H1 (cell line): Measurements from ENCODE around the gene SERPINE2. TPM values are rescaled to one million over a fixed set of nuclear protein-coding genes. Genes with fewer than 3 reads are reported as not detected.

ENCODE experiments used
- CTCF ChIA-PET: fragments of 300-600 bp; sonication (Branson Sonifier 250); formaldehyde crosslinking; loops from one replicate; lab custom pipeline; 2021; ENCODE audit not compliant: partially characterized antibody; lab: Charles Lee
- POLR2A ChIA-PET: fragments of 300-600 bp; sonication (Branson Sonifier 250); formaldehyde crosslinking; loops from one replicate; lab custom pipeline; 2021; ENCODE audit warnings: inconsistent platforms; ENCODE audit not compliant: partially characterized antibody; lab: Charles Lee
- DNase-seq, 2 experiments: peaks; one replicate each; pipeline versions ENCODE4 v3.0.0 to v3.0.0-alpha.2; 2010 to 2022; ENCODE audit warnings: low spot score in 2 of 2, low read depth in 1 of 2, mixed read lengths in 1 of 2
- FAIRE-seq: peaks from 2 replicates; lab custom pipeline; 2011; peaks lifted over from hg19 to GRCh38; lab: Jason Lieb, UNC
- H2AFZ ChIP-seq: 2 replicates; pipeline ENCODE4 v1.8.1; 2012; ENCODE audit warnings: low read length, inconsistent platforms
- H2AK5ac ChIP-seq: 2 replicates; pipeline ENCODE4 v1.6.1; 2013; ENCODE audit warnings: low read depth, low read length
- H2BK120ac ChIP-seq: replicated peaks from 2 replicates; pipeline ENCODE3; 2013; ENCODE audit warnings: low read depth, low read length, inconsistent platforms
- H2BK12ac ChIP-seq: 2 replicates; pipeline ENCODE4 v1.6.1; 2013; ENCODE audit warnings: low read depth, low read length
- H2BK15ac ChIP-seq: 2 replicates; pipeline ENCODE4 v1.6.1; 2013; ENCODE audit warnings: low read length
- H2BK20ac ChIP-seq: 2 replicates; pipeline ENCODE4 v1.6.1; 2013; ENCODE audit warnings: low read length
- H2BK5ac ChIP-seq: 2 replicates; pipeline ENCODE4 v1.6.1; 2013; ENCODE audit warnings: low read depth, low read length
- H3K14ac ChIP-seq: 2 replicates; pipeline ENCODE4 v1.6.1; 2013; ENCODE audit warnings: inconsistent platforms; ENCODE audit not compliant: insufficient read length
- H3K18ac ChIP-seq: 2 replicates; pipeline ENCODE4 v1.6.1; 2013; ENCODE audit warnings: low read length; ENCODE audit errors: extremely low read depth
- H3K23ac ChIP-seq: 2 replicates; pipeline ENCODE4 v1.6.1; 2013; ENCODE audit warnings: inconsistent platforms; ENCODE audit not compliant: insufficient read length
- H3K23me2 ChIP-seq: 2 replicates; pipeline ENCODE4 v1.6.1; 2013; ENCODE audit warnings: low read depth, low read length
- H3K27ac ChIP-seq: 2 replicates; pipeline ENCODE4 v1.6.1; 2011; ENCODE audit warnings: low read depth, low read length, inconsistent platforms
- H3K27me3 ChIP-seq, 4 experiments: replicated peaks in 1 of 4; 1 replicate in 1 of 4; 2 replicates in 3 of 4; pipeline versions ENCODE4 v1.6.1 to v1.8.1; 2011 to 2013; ENCODE audit warnings: low read length in 3 of 4, mild to moderate bottlenecking in 3 of 4, inconsistent platforms in 2 of 4, mixed read lengths in 2 of 4, moderate library complexity in 1 of 4; ENCODE audit not compliant: control insufficient read depth in 3 of 4, insufficient read depth in 3 of 4; ENCODE audit errors: extremely low read depth in 1 of 4
- H3K36me3 ChIP-seq, 4 experiments: 2 replicates each; pipeline versions ENCODE4 v1.6.1 to v1.8.1; 2011 to 2013; ENCODE audit warnings: mild to moderate bottlenecking in 4 of 4, low read length in 3 of 4, moderate library complexity in 2 of 4, control low read depth in 1 of 4, inconsistent platforms in 1 of 4; ENCODE audit not compliant: insufficient read depth in 4 of 4, control insufficient read depth in 2 of 4
- H3K4ac ChIP-seq: replicated peaks from 2 replicates; pipeline ENCODE3; 2013; ENCODE audit warnings: low read length, low read depth, mixed read lengths, inconsistent platforms; ENCODE audit not compliant: insufficient read length
- H3K4me1 ChIP-seq, 4 experiments: replicated peaks in 1 of 4; 1 replicate in 1 of 4; 2 replicates in 3 of 4; pipeline versions ENCODE4 v1.6.1 to v1.8.1; 2011 to 2013; ENCODE audit warnings: low read length in 3 of 4, inconsistent platforms in 2 of 4, mixed read lengths in 1 of 4; ENCODE audit not compliant: insufficient read depth in 4 of 4, control insufficient read depth in 3 of 4
- H3K4me2 ChIP-seq, 2 experiments: 2 replicates each; pipeline versions ENCODE4 v1.6.1 to v1.8.1; 2011 to 2013; ENCODE audit warnings: low read depth in 2 of 2, low read length in 2 of 2, control low read depth in 1 of 2, inconsistent platforms in 1 of 2, mild to moderate bottlenecking in 1 of 2; ENCODE audit not compliant: insufficient read depth in 1 of 2
- H3K4me3 ChIP-seq, 4 experiments: fragments of 200-600, 300-600 bp in 1 of 4; sonication (generic), shearing (Covaris generic), sonication (Bioruptor Twin) in 1 of 4; 2 replicates each; pipeline versions ENCODE4 v1.5.1 to v1.8.1; 2011 to 2016; ENCODE audit warnings: low read length in 4 of 4, low read depth in 3 of 4, control low read depth in 2 of 4, inconsistent platforms in 2 of 4, mild to moderate bottlenecking in 2 of 4, mixed read lengths in 1 of 4, moderate library complexity in 1 of 4; ENCODE audit not compliant: insufficient read depth in 2 of 4; ENCODE audit errors: extremely low read depth in 1 of 4
- H3K56ac ChIP-seq: replicated peaks from 2 replicates; pipeline ENCODE3; 2013; ENCODE audit warnings: low read depth, mild to moderate bottlenecking, mixed read lengths, low read length, inconsistent platforms; ENCODE audit not compliant: insufficient read length
- H3K79me1 ChIP-seq: 2 replicates; pipeline ENCODE4 v1.6.1; 2013; ENCODE audit warnings: low read depth, low read length, control low read depth
- H3K79me2 ChIP-seq, 2 experiments: 2 replicates each; pipeline versions ENCODE4 v1.6.1 to v1.8.1; 2012 to 2013; ENCODE audit warnings: low read length in 2 of 2, mild to moderate bottlenecking in 2 of 2, inconsistent platforms in 1 of 2; ENCODE audit not compliant: insufficient read depth in 2 of 2, control insufficient read depth in 1 of 2
- H3K9ac ChIP-seq, 4 experiments: replicated peaks in 1 of 4; 1 replicate in 1 of 4; 2 replicates in 3 of 4; pipeline versions ENCODE4 v1.6.1 to v1.8.1; 2011 to 2013; ENCODE audit warnings: low read depth in 3 of 4, low read length in 3 of 4, control low read depth in 2 of 4, mild to moderate bottlenecking in 2 of 4, moderate library complexity in 2 of 4, inconsistent platforms in 1 of 4; ENCODE audit errors: extremely low read depth in 1 of 4
- H3K9me3 ChIP-seq, 2 experiments: 2 replicates each; pipeline versions ENCODE4 v1.6.1 to v1.8.1; 2012 to 2013; ENCODE audit warnings: mild to moderate bottlenecking in 2 of 2, moderate library complexity in 2 of 2, control low read depth in 1 of 2, inconsistent platforms in 1 of 2, low read depth in 1 of 2, low read length in 1 of 2, mixed read lengths in 1 of 2; ENCODE audit not compliant: insufficient read depth in 2 of 2
- H4K20me1 ChIP-seq, 2 experiments: replicated peaks in 1 of 2; 2 replicates each; pipeline versions ENCODE3 to v1.8.1; 2011 to 2013; ENCODE audit warnings: inconsistent platforms in 2 of 2, low read length in 2 of 2, mild to moderate bottlenecking in 1 of 2; ENCODE audit not compliant: insufficient read depth in 2 of 2, control insufficient read depth in 1 of 2
- H4K5ac ChIP-seq: 2 replicates; pipeline ENCODE4 v1.6.1; 2013; ENCODE audit warnings: low read length, low read depth, mixed read lengths, inconsistent platforms; ENCODE audit not compliant: insufficient read length
- H4K8ac ChIP-seq: 2 replicates; pipeline ENCODE4 v1.8.0; 2013; ENCODE audit warnings: mild to moderate bottlenecking, moderate library complexity, low read length, inconsistent platforms; ENCODE audit not compliant: insufficient read depth; ENCODE audit errors: extremely low read depth
- H4K91ac ChIP-seq: replicated peaks from 2 replicates; pipeline ENCODE3; 2013; ENCODE audit warnings: low read length, mixed read lengths, inconsistent platforms; ENCODE audit not compliant: insufficient read length
- BACH1 ChIP-seq: IDR thresholded peaks from 2 replicates; pipeline ENCODE4 v1.6.1; 2012; ENCODE audit warnings: low read length, improper control_type of control experiment
- GTF2F1 ChIP-seq: IDR thresholded peaks from 2 replicates; pipeline ENCODE4 v1.6.1; 2012; ENCODE audit warnings: low read depth, low read length, improper control_type of control experiment, borderline replicate concordance
- SP4 ChIP-seq: IDR thresholded peaks from 2 replicates; pipeline ENCODE4 v1.6.1; 2012; ENCODE audit warnings: low read length, inconsistent platforms
- SRF ChIP-seq: IDR thresholded peaks from 2 replicates; pipeline ENCODE4 v1.6.1; 2011; ENCODE audit warnings: mild to moderate bottlenecking, low read depth, low read length, moderate library complexity
- WGBS, 2 experiments: shearing (Covaris generic) in 1 of 2; methylation state at CpG; one replicate each; pipeline versions ENCODE4 v1.1.6 to v1.1.7; 2013 to 2015; ENCODE audit warnings: low lambda C conversion rate in 2 of 2, mixed read lengths in 2 of 2, inconsistent platforms in 1 of 2, low coverage in 1 of 2, missing lambda C conversion rate in 1 of 2; ENCODE audit not compliant: insufficient replicate concordance in 2 of 2, insufficient coverage in 1 of 2, insufficient read length in 1 of 2; ENCODE audit errors: extremely low coverage in 1 of 2, missing lambda C conversion rate in 1 of 2; 5-methylcytosine and 5-hydroxymethylcytosine counted together
- polyA plus RNA-seq, 7 experiments: library from polyadenylated mRNA; depleted of rRNA in 3 of 7; stranded (reverse) in 5 of 7; unstranded in 2 of 7; fragments of >200 nt in 5 of 7; fragments of 200-250 nt in 2 of 7; gene quantifications; 1 replicate in 5 of 7; 2 replicates in 1 of 7; 4 replicates in 1 of 7; pipeline versions ENCODE4 v1.2.1 to v1.2.3, GENCODE V29; 2011 to 2013; ENCODE audit warnings: missing spikeins in 2 of 7, mixed read lengths in 2 of 7
- total RNA-seq: library from RNA; stranded (reverse); fragmentation: NEBNext Ultra II Directional; extraction: Animal tissue kit (Norgen Biotek cat#: 25700); gene quantifications from 2 replicates; pipeline ENCODE4 v1.2.1, GENCODE V29; 2021

SERPINE2 gene
- total and polyA plus RNA-seq, 2 of the 8 experiments (the other 6 are each of a cell fraction or from before 2014, with no cell fraction given): 26.2 to 76.0 TPM

DNA sequence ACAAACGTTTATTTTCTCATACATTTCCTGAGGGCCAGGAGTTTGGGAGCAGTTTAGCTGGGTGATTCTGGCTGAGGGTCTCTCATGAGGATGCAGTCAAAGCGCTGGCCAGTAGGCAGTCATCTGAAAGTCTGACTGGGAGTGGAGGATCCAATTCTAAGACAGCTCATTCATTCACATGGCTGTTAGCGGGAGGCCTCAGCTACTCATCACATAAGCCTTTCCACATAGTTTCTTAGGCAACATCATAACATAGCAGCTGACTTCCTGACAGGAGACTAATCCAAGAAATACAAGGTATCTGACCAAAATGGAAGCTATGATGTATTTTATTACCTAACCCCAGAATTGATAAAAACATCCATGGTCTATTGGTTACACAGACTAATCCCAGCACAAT is 84.7 kb downstream of the SERPINE2 start:
- FAIRE-seq (no peak), DNase-seq (no peak)
- 84% methylated on average over 3 of the region's 3 CpGs; no CpG with 5 or more reads in 1 of the 2 experiments for WGBS, 2 experiments
- no peak overlapping the region for H2BK5ac ChIP-seq
- no peak overlapping the region for H3K56ac ChIP-seq
- TF ChIP-seq GTF2F1 (no peak), BACH1 (no peak), SP4 (no peak), SRF (no peak)
- H3K27ac ChIP-seq: no peak overlapping the region
- no peaks in the 10 kb centered on the region for H3K79me1 ChIP-seq
- no peak overlapping the region for H2BK15ac ChIP-seq
- H3K14ac ChIP-seq: no peak overlapping the region
- H4K20me1 ChIP-seq: no peaks in the 10 kb centered on the region
- no peak overlapping the region for H2BK120ac ChIP-seq
- H3K79me2 ChIP-seq: peaks cover 14 to 22% of the 10 kb centered on the region in 2 experiments
- H4K5ac ChIP-seq: no peak overlapping the region
- H3K4me1 ChIP-seq: peaks cover 0 to 10% (median 6%) of the 10 kb centered on the region in 4 experiments; a peak in 4 of 7 replicates
- H3K9me3 ChIP-seq: no peaks in the 10 kb centered on the region
- H3K4ac ChIP-seq: no peak overlapping the region
- POLR2A ChIA-PET: interaction anchor here (1.3 to 2.3 kb wide), 3 partner anchors 10 to 14 kb away, joined by 5 to 12 read pairs (median 6); partner anchors contain the start of gene WDFY1
- H3K23me2 ChIP-seq: no peaks in the 10 kb centered on the region
- H3K23ac ChIP-seq: no peak overlapping the region
- no peak overlapping the region for H3K18ac ChIP-seq
- H3K9ac ChIP-seq: no peak overlapping the region
- no peak overlapping the region for H4K8ac ChIP-seq
- no peak overlapping the region for H3K4me3 ChIP-seq
- no peak overlapping the region for H4K91ac ChIP-seq
- H2BK20ac ChIP-seq: no peak overlapping the region
- H2BK12ac ChIP-seq: no peak overlapping the region
- H3K27me3 ChIP-seq: no peaks in the 10 kb centered on the region
- H3K4me2 ChIP-seq: no peak overlapping the region
- H2AK5ac ChIP-seq: no peak overlapping the region
- peaks cover 0 to 1% (median under 1%) of the 10 kb centered on the region in 4 experiments; a peak in 3 of 8 replicates for H3K36me3 ChIP-seq
- no peak overlapping the region for H2AFZ ChIP-seq
- CTCF ChIA-PET: interaction anchor here (0.7 to 1.4 kb wide), 5 partner anchors 11 to 157 kb away, joined by 3 to 7 read pairs (median 4); no protein-coding TSS in a partner anchor
